Bronchial epithelial cell (primary cell): ENCODE measurements around the gene SMAP2. TPM values are rescaled to one million over a fixed set of nuclear protein-coding genes. Genes with fewer than 3 reads are reported as not detected.
A peak's percentile ranks its signal among the peaks of the same experiment; 100 is the strongest.

Source experiments
- DNase-seq: peaks from one replicate; pipeline ENCODE4 v3.0.0-alpha.2; 2010; ENCODE audit warnings: low read depth
- FAIRE-seq: peaks from 2 replicates; lab custom pipeline; 2011; peaks lifted over from hg19 to GRCh38; lab: Jason Lieb, UNC
- H3K27me3 ChIP-seq: 2 replicates; pipeline ENCODE4 v1.5.1; 2011; ENCODE audit warnings: low read length; ENCODE audit not compliant: control insufficient read depth, insufficient read depth
- H3K36me3 ChIP-seq: 2 replicates; pipeline ENCODE4 v1.5.1; 2011; ENCODE audit warnings: low read length; ENCODE audit not compliant: control insufficient read depth, insufficient read depth
- H3K4me3 ChIP-seq: 2 replicates; pipeline ENCODE4 v1.5.1; 2011; ENCODE audit warnings: mild to moderate bottlenecking, low read depth, low read length, control low read depth
- CTCF ChIP-seq: IDR thresholded peaks from 2 replicates; pipeline ENCODE4 v1.5.1; 2011; ENCODE audit warnings: mild to moderate bottlenecking, moderate library complexity, low read length, control low read depth, inconsistent platforms; ENCODE audit not compliant: insufficient read depth, severe bottlenecking
- total RNA-seq: library from RNA; depleted of rRNA; stranded (reverse); fragments of >200 nt; gene quantifications from 2 replicates; pipeline ENCODE4 v1.2.1, GENCODE V29; 2014

The SMAP2 gene
- total RNA-seq, 1 donor from 2014 or later: 4.2 TPM

GRCh38 chr1:40449684-40450494 lies 76.4 kb downstream of the SMAP2 start, which contains the start of gene ZFP69B:
ZFP69B (plus strand) TSS chr1:40450476; CDS start chr1:40450962, 486 bp downstream.
- Histone ChIP-seq H3K27me3 (no peaks in the 10 kb centered on the region), H3K4me3 (peak within 1 kb of the TSS; percentile 62), H3K36me3 (no peaks in the 10 kb centered on the region)
- FAIRE-seq: no peak
- peak; percentile 4 for TF ChIP-seq CTCF
- peak; percentile 73 for DNase-seq

GRCh38 chr1:40450495-40451237 lies 77.1 kb downstream of the SMAP2 start:
- Histone ChIP-seq H3K27me3 (no peaks in the 10 kb centered on the region), H3K4me3 (peak overlapping the region; percentile 62), H3K36me3 (no peaks in the 10 kb centered on the region)
- FAIRE-seq (no peak), DNase-seq (peak; percentile 68)
- no peak for TF ChIP-seq CTCF

- Histone ChIP-seq H3K4me3 (peak overlapping the region; percentile 62), H3K27me3 (no peaks in the 10 kb centered on the region), H3K36me3 (no peaks in the 10 kb centered on the region)
- DNase-seq: peak; percentile 2
- no peak for TF ChIP-seq CTCF
- no peak for FAIRE-seq
Measured at GRCh38 chr1:40451238-40451585, 77.7 kb downstream of the SMAP2 start.

- DNase-seq (no peak), FAIRE-seq (no peak)
- no peak for TF ChIP-seq CTCF
- Histone ChIP-seq H3K27me3 (no peaks in the 10 kb centered on the region), H3K4me3 (no peak overlapping the region), H3K36me3 (no peaks in the 10 kb centered on the region)
Measured at GRCh38 chr1:40454873-40455272, 81.3 kb downstream of the SMAP2 start.

GRCh38 chr1:40462956-40463590 lies 89.5 kb downstream of the SMAP2 start:
- DNase-seq: no peak
- Histone ChIP-seq H3K36me3 (no peaks in the 10 kb centered on the region), H3K4me3 (no peak overlapping the region), H3K27me3 (no peaks in the 10 kb centered on the region)
- no peak for FAIRE-seq
- no peak for TF ChIP-seq CTCF
